HG02571 (cell line): ENCODE results near the gene TBC1D24.
"Not testable (repeated sequence)": the region's sequence is repeated elsewhere in the genome, so short reads cannot be mapped to it uniquely, and the experiment has no call there.

Experiments
- ATAC-seq: cut with Tn5 transposase; IDR thresholded peaks from one replicate; pipeline ENCODE4 v1.9.1; 2021; ENCODE audit warnings: mild to moderate bottlenecking, moderate library complexity; ENCODE audit not compliant: unreplicated experiment

TBC1D24 gene

DNA sequence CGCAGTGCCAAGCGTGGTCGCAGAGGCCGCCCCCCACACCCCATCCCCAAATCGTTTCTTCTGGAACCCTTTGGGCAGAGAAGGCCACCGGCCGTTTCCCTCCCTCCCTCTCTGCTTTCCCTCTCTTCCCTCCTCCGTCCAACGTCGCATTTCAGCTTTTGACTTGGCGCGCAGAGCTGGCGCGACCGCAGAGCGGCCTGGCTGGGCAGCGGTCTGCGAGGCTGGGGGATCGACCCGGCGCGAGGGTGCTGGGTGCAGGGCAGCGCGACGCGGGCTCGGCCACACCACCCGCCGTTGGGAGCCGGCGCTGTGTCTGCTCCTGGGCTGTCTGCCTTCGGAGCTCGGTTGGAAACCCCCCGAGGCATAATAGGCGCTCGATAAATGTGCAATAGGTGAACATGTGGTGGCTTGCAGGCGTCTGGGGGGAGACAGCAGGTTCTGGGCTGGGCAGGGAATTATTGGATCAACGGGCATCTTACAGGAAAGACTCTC, 6.6 kb upstream of the TBC1D24 start:
- ATAC-seq, result no peak

DNA sequence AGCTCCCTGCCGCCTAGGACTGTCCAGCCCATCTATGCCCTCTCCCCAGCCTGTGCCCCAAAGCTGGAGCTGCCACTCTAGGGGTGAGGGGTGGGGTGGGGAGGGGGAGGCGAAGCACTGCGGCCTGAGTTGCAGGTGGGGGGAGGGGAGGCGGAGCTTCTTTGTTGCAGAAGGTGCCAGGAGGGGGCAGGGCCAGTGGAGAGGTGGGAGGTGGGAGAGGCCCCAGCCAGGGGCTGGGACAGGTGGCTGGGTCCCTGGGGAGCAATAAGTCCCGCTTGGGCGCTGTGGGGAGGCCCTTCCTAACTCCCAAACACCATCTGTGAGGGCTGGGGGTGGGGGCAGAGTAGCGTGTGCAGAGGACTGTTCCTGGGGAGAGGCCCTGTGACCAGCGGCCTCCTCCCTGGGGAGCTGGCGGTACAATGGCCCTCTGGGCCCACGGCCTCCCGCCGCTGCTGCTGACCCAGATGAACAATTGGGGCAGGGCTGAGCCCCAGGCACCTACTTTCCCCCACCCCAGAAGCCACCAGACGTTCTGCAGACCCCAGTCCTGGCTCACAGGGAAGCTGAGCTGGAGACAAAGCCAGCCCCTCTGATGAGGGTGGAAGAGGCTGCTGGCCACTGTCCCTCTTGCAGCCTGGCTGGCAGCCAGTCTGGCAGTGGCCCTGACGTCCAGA, 6.1 kb upstream of the TBC1D24 start:
- ATAC-seq, result no peak

DNA sequence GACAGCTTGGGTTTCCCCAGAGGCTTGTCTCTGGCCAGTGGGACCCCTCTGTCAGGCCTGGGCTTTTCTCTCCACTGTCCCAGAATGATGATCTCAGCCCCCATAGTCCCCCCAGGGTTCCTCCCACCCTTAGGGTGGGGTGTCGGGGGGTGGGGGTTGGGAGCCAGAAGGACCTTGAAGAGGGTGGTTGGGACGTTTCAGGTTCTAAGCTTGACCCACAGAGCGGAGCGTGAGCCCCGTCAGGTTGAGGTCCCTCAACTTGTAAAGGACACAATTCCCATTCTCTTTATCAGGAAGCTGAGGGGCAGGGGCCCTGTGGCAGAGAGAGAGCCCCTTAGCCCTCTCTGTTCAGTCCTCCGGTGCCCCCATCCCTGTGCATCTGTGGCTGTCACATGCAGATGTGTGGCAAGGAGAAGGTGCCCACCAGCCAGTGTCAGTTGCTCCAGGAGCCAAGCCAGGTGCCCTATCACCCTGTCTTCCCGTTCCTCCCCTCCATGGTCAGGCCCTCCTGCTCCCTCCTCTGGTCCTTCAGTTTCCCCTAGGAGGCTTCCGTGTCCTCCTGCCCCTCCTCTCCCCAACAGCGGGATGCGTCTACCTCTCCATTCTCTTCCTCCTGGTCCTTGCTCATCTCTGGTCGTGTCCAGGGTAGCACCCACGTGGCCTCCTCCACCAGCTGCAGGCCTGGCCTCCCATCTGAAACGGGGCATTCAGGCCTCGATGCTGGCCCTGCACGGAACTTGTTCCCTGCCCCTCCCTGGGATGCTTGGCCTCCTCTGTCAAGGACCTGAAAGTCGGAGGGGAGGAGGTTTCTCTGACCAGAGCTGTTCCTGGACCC, 5.3 kb upstream of the TBC1D24 start:
- ATAC-seq, result no peak

DNA sequence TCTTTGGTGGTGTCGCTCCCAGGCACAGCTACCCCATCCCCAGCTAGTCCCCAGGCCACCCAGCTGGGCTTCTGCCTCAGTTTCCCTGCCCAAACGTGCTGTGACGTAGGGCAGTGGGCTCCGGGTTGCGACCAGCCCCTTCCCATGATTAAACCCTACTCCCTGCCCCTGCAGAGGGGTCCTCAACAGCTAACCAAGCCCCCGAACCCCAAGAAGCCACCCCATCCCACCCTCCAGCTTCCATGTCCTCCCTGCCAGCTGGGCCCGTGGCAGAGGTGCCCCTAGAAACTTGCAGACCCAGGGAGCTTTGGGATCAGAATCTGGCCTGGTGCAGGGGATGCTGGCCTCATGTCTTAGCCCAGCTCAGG, 4.7 kb upstream of the TBC1D24 start:
- no peak for ATAC-seq

DNA sequence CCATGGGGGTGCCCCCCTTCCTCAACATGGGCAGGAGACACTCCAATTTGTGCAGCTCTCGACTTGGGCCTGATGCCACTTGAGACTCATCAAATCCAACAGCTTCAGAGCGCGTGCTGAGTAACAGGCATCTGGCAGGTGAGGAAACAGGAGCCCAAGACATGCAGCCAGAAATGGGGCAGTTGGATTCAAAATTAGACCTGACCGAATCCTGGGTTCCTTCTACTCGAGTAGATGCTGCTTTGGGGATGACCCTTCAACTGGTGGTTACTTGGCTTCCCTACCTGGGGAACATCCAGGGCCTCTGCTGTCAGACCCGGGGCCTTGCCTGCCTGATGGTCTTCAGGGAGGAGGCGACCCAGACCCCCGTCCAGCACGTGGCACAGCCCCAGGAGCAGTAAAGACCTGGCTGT, 4.3 kb upstream of the TBC1D24 start:
- no peak for ATAC-seq

DNA sequence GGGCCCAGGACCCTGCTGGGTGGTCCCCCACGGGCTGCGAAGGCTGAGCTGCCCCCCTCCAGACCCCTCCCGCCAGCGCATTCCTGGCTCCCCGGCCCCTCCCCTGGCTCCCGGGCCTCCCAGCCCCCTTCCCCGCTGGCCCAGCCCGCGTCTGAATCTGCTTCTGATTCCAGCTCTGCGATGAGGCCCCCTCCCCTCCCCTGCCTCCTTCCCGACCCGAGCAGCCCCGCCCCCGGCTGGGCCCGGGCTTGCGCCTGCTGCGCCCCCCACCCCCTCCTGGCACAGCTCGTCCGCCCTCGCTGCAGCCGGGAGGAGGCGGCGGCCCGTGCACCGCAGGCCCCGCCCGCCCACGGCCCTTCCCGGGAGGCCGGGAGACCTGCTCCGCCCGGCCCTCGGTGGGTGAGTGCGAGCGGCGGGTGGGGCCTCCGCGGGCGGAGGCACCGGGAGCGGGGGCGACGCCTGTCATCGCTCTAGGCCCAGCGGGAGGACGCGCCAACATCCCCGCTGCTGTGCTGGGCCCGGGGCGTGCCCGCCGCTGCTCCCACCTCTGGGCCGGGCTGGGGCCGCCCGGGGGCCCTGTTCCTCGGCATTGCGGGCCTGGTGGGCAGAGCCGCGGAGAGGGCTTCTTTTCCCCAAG, 3.8 kb upstream of the TBC1D24 start, which contains the start of gene NTN3:
Gene NTN3 (plus strand): TSS at position 282 of the 637 bp plus-strand sequence. CDS start 405 bp downstream, outside the sequence.
- no peak for ATAC-seq

DNA sequence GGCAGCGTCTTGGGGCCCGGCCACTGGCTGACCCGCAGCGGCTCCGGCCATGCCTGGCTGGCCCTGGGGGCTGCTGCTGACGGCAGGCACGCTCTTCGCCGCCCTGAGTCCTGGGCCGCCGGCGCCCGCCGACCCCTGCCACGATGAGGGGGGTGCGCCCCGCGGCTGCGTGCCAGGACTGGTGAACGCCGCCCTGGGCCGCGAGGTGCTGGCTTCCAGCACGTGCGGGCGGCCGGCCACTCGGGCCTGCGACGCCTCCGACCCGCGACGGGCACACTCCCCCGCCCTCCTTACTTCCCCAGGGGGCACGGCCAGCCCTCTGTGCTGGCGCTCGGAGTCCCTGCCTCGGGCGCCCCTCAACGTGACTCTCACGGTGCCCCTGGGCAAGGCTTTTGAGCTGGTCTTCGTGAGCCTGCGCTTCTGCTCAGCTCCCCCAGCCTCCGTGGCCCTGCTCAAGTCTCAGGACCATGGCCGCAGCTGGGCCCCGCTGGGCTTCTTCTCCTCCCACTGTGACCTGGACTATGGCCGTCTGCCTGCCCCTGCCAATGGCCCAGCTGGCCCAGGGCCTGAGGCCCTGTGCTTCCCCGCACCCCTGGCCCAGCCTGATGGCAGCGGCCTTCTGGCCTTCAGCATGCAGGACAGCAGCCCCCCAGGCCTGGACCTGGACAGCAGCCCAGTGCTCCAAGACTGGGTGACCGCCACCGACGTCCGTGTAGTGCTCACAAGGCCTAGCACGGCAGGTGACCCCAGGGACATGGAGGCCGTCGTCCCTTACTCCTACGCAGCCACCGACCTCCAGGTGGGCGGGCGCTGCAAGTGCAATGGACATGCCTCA, 3.1 kb upstream of the TBC1D24 start:
- no peak for ATAC-seq

DNA sequence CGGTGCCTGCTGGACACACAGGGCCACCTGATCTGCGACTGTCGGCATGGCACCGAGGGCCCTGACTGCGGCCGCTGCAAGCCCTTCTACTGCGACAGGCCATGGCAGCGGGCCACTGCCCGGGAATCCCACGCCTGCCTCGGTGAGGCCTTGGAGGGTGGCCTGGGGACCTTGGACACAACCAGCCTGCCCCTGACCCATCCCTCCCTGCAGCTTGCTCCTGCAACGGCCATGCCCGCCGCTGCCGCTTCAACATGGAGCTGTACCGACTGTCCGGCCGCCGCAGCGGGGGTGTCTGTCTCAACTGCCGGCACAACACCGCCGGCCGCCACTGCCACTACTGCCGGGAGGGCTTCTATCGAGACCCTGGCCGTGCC, 2.5 kb upstream of the TBC1D24 start:
- ATAC-seq, result no peak

DNA sequence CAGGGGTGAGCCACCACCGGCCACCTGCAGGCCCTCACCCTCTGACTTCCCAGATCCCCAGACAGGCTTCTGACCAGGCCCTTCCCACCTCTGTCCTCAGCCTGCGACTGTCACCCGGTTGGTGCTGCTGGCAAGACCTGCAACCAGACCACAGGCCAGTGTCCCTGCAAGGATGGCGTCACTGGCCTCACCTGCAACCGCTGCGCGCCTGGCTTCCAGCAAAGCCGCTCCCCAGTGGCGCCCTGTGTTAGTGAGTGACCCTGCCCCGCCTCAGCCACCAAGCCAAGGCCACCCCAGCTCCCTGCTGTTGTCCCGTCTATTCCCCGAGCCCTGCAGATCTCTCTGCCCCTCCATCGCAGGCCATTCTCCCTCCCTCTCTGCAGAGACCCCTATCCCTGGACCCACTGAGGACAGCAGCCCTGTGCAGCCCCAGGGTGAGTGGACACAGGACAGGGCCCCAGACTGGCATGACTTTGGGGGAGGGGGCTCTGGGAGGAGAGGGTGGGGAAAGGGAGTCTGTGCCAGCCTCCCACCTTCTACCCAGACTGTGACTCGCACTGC, 2.0 kb upstream of the TBC1D24 start:
- no peak for ATAC-seq

DNA sequence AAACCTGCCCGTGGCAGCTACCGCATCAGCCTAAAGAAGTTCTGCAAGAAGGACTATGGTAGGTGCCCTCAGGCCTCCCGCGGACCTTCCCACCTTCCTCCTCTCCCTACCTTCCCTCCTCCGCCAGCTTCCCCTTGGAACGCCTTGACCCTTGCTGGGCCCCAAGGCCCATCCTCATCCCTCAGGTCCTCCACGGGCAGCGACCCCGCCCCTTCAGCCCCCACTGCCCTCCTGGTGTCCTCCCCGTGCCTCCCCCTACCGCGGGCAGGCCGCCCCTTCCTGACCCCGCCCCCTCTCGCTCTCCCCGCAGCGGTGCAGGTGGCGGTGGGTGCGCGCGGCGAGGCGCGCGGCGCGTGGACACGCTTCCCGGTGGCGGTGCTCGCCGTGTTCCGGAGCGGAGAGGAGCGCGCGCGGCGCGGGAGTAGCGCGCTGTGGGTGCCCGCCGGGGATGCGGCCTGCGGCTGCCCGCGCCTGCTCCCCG, 1.4 kb upstream of the TBC1D24 start:
- no peak for ATAC-seq

DNA sequence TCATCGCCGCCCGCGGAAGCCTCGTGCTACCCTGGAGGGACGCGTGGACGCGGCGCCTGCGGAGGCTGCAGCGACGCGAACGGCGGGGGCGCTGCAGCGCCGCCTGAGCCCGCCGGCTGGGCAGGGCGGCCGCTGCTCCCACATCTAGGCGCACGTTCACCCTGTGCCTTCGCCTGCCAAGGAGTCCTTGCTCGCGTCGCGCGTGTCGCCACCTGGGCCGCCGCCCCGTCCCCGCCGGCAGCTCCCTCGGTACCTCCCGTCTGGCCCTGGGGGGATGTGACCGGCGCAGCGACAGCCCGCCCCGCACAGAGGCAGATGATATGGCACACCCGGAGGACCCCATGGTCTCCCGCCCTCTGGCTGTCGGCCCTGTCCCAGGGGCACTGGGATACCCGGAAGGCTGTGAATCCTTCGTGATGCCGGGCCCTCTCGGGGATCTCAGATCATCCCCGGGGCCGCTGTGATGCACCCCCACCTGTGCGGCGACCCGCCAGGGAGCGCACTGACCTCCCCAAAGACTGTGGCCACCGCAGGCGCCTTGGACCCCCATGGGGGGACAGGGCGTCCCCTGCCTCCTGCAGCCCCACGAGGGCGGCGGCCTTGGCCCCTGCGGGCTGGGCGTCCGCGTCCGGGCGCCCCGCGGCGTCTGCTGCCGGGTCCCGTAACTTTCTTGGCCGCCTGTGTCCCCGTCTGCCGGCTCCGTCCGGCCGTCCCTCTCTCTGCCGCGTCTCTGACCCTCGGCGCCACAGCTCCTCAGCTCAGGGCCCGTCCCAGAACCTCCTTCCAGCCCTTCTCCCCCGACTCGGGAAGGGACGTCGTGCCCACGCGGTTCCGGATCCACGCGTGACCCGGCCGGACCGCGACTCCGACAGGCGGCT, 689 bp upstream of the TBC1D24 start:
- ATAC-seq, result no peak

DNA sequence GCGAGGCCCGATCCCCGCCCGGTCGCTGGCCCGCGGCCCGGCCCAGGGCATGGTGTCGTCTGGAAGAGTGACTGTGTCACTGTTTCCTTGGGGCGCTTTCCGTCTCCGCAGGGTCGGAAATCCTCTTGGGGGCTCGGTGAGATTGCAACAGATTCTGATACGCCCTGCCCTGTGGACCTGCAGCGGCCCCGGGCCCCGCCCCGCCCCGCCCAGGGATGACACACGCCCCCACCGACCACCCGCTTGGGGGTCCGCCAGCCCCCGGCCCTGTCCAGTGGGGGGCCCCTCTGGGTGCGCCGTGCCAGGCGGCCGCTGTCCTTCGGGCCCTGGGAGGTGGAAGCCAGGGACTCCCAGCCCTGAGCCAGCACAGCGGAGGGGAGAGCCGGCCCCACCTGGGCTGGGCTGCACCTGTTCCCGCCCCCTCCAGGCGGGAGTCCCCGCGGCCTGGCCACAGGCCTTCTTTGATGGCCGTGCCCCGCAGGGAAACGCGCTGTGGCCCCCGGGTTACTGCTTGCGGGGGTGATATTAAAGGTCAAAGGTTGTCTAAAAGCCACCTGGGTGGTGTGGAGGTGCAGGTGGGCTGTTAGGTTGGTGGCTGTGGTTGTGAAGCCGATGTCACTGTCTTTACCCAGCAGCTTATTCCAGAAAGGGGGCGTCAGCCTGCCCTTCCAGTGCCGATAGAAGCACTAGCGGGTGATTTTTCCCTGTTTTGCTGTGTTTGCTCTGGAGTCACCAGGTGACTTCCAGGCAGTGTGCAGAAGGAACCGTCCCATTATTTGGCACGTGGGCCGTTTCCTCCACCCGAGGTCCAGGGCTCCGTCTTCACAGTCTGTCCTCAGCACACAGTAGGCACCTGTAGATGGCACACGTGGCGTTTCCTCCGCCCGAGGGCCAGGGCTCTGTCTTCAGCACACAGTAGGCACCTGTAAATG, 752 bp downstream of the TBC1D24 start:
- no peak for ATAC-seq

DNA sequence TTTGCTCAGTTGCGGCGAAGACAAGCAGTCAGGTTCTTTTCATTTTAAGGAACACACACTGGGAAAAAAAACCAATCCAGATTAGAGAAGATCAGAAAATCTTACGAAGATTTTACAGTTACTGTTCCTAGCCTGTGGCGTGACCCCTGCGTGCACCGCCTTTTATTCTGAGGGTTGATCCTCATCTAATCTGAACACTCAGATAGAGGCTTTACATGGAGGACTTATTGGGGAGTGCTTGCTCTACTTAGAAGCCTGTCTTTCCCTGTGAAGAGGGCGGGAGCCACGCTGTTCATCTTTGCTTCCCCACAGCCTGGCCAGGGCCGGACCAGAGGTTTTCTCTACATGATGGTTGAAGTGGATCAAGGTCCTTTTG, 1.4 kb downstream of the TBC1D24 start:
- no peak for ATAC-seq

DNA sequence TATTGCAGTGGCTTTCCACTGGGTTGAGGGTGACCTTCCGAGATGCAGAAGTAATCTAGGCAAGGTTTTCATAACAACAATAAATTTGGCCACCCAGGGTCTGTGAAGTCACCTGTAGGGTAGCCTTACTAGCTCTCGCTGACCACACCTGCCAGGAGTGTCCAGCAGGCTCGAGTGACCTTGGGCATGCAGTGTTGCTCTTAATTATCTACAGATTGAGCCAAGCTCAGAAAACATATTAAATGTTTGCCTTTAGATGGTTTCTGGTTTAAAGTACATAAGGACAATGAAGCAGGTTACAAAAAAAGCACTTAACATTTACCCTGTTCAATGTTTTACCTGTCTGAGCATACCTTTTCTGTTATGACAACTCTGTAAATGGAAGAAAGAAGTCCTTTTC, 1.8 kb downstream of the TBC1D24 start:
- no peak for ATAC-seq

DNA sequence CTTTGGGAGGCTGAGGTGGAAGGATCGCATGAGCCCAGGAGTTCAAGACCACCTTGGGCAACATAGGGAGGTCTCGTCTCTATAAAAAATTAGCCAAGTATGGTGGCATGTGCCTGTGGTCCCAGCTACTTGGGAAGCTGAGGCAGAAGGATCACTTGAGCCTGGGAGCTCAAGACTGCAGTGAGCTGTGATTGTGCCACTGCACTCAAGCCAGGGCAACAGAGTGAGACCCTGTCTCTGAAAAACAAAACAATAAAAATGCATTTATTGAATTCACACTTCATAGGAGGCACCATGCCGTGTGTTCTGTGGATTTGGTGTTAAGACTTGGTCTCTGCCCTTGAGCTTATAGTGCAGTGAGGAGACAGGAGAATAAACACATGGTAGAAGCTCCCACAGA, 2.4 kb downstream of the TBC1D24 start:
- ATAC-seq, result no peak

DNA sequence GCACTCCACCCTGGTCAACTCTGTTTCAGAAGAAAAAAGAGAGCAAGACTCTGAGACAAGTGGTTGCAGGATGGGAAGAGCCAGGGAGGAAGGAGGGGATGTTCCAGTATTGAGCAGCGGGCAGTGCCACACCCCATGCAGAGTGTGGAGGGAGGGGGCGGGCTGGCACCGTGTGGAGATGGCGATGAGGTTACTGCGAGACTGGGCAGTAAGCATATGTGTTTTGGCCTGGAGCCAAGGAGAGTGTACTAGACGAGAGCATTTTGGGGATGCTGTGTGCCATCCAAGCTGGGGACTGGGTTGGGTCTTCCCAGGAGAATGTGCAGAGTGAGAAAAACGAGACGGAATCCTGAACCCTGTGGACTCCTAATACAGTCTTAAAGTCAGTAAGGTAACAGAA, 3.4 kb downstream of the TBC1D24 start:
- ATAC-seq, result no peak

DNA sequence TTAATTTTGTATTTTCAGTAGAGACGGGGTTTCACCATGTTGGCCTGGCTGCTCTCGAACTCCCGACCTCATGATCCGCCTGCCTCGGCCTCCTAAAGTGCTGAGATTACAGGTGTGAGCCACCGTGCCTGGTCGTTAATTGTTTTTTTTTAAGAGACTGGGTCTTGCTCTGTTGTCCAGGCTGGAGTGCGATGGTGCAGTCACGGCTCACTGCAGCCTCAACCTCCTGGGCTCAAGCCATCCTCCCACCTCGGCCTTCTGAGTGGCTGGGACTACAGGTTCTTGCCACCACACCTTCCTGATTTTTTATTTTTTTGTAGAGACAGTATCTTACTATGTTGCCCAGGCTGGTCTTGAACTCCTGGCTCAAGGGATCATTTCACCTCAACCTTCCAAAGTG, 5.1 kb downstream of the TBC1D24 start:
- ATAC-seq, result not testable (repeated sequence)

DNA sequence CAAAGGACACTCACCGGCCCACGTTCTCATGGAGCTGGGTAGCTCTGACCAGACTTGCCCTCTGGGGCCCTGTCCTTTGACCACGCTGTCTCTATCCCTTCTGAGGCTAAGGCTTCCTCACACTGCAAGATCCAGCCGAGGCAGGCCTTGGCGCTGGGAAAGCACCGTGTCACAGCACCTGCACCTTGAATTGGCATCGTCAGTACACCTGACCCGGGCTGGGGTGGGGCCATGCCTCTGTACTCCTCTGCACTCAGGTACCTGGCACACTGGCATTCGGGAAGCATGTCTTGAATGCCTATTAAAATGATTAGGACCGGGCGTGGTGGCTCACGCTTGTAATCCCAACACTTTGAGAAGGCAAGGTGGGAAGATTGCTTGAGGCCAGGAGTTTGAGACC, 6.0 kb downstream of the TBC1D24 start:
- no peak for ATAC-seq
